A673 (cell line): ENCODE measurements around the gene C10orf90. TPM values are rescaled to one million over a fixed set of nuclear protein-coding genes. Genes with fewer than 3 reads are reported as not detected.

ENCODE experiments used
- BruUV-seq: library from RNA; stranded (reverse); fragments of 400-500 nt; replicated peaks from 2 replicates; lab custom pipeline; 2021; lab: Mats Ljungman, UMichigan
- CTCF ChIA-PET: fragments of 300-600 bp; sonication (Branson Sonifier 250); formaldehyde crosslinking; loops from one replicate; lab custom pipeline; 2022; ENCODE audit warnings: antibody characterized with exemption; lab: Charles Lee
- POLR2A ChIA-PET: fragments of 300-600 bp; sonication (Branson Sonifier 250); formaldehyde crosslinking; loops from one replicate; lab custom pipeline; 2022; ENCODE audit warnings: antibody characterized with exemption; ENCODE audit not compliant: low non-redundant PET; lab: Charles Lee
- DNase-seq: peaks from one replicate; pipeline ENCODE4 v3.0.0-alpha.2; 2015; ENCODE audit warnings: low spot score
- H3K27ac ChIP-seq: fragments of 200-600 bp; sonication (generic); 2 replicates; pipeline ENCODE4 v1.5.1; 2016; ENCODE audit warnings: mixed run types, low read depth, mild to moderate bottlenecking, mixed read lengths, antibody characterized with exemption, low read length; ENCODE audit not compliant: poor library complexity, severe bottlenecking
- H3K27me3 ChIP-seq: fragments of 200-600 bp; sonication (generic); replicated peaks from 2 replicates; pipeline ENCODE4 v1.6.1; 2017; ENCODE audit warnings: mixed run types, low read depth, mild to moderate bottlenecking, mixed read lengths, antibody characterized with exemption, low read length; ENCODE audit not compliant: insufficient read depth, poor library complexity
- H3K36me3 ChIP-seq: fragments of 200-600 bp; sonication (generic); 2 replicates; pipeline ENCODE4 v1.6.1; 2016; ENCODE audit warnings: mixed run types, mild to moderate bottlenecking, mixed read lengths, antibody characterized with exemption, low read length; ENCODE audit not compliant: insufficient read depth, poor library complexity, severe bottlenecking
- H3K4me1 ChIP-seq: fragments of 200-600 bp; sonication (generic); 2 replicates; pipeline ENCODE4 v1.6.1; 2017; ENCODE audit warnings: mixed run types, mild to moderate bottlenecking, mixed read lengths, antibody characterized with exemption, low read length; ENCODE audit not compliant: insufficient read depth, poor library complexity, severe bottlenecking
- H3K4me3 ChIP-seq: fragments of 200-600 bp; sonication (generic); 2 replicates; pipeline ENCODE4 v1.5.1; 2016; ENCODE audit warnings: low read depth, mixed run types, mild to moderate bottlenecking, mixed read lengths, low read length; ENCODE audit not compliant: poor library complexity, severe bottlenecking
- H3K9me3 ChIP-seq: fragments of 200-600 bp; sonication (generic); 2 replicates; pipeline ENCODE4 v1.6.1; 2016; ENCODE audit warnings: mixed run types, low read depth, mild to moderate bottlenecking, mixed read lengths, antibody characterized with exemption, low read length; ENCODE audit not compliant: poor library complexity, severe bottlenecking
- CTCF ChIP-seq: fragments of 300-800, 200-600 bp; sonication (generic); conservative IDR thresholded peaks from 2 replicates; pipeline ENCODE4 v1.5.1; 2017; ENCODE audit warnings: low read depth, mild to moderate bottlenecking, antibody characterized with exemption, low read length, moderate library complexity, mixed read lengths
- EZH2 ChIP-seq: fragments of 200-600 bp; sonication (generic); IDR thresholded peaks from 2 replicates; pipeline ENCODE4 v1.6.1; 2017; ENCODE audit warnings: borderline replicate concordance, low read depth, mild to moderate bottlenecking, mixed read lengths, antibody characterized with exemption, low read length; ENCODE audit not compliant: poor library complexity, severe bottlenecking
- intact Hi-C: fragments of 100-400 bp; cut with micrococcal nuclease; formaldehyde crosslinking; loops from one replicate; pipeline ENCODE4 v1.10.0; 2022; ENCODE audit not compliant: unreplicated experiment
- total RNA-seq: library from RNA; stranded (reverse); gene quantifications from 2 replicates; pipeline ENCODE4 v1.2.3, GENCODE V29; 2021

C10orf90 gene
- total RNA-seq, 1 experiment from 2014 or later = not detected

GRCh38 chr10:126402721-126403695 lies 267.5 kb downstream of the C10orf90 start:
- Histone ChIP-seq H3K4me3 (no peak overlapping the region), H3K9me3 (no peaks in the 10 kb centered on the region), H3K27me3 (peaks cover 9% of the 10 kb centered on the region), H3K36me3 (no peaks in the 10 kb centered on the region), H3K27ac (no peak overlapping the region), H3K4me1 (no peaks in the 10 kb centered on the region)
- CTCF ChIA-PET = no interaction called here
- DNase-seq = no peak
- POLR2A ChIA-PET = no interaction called here
- intact Hi-C loops = no loop called here
- no peak for TF ChIP-seq EZH2
- no peak for TF ChIP-seq CTCF
- no TSS peak for BruUV-seq

GRCh38 chr10:126400641-126401040 lies 269.9 kb downstream of the C10orf90 start:
- Histone ChIP-seq H3K27ac (no peak overlapping the region), H3K9me3 (no peaks in the 10 kb centered on the region), H3K27me3 (peaks cover 9% of the 10 kb centered on the region), H3K4me1 (no peaks in the 10 kb centered on the region), H3K36me3 (no peaks in the 10 kb centered on the region), H3K4me3 (no peak overlapping the region)
- POLR2A ChIA-PET = no interaction called here
- intact Hi-C loops = no loop called here
- TF ChIP-seq CTCF (no peak), EZH2 (no peak)
- no peak for DNase-seq
- CTCF ChIA-PET = no interaction called here
- BruUV-seq = no TSS peak

- Histone ChIP-seq H3K36me3 (no peaks in the 10 kb centered on the region), H3K4me3 (no peak overlapping the region), H3K27me3 (peaks cover 9% of the 10 kb centered on the region), H3K4me1 (no peaks in the 10 kb centered on the region), H3K27ac (no peak overlapping the region), H3K9me3 (no peaks in the 10 kb centered on the region)
- no peak for TF ChIP-seq CTCF
- TF ChIP-seq EZH2 = no peak
- DNase-seq = no peak
- BruUV-seq = no TSS peak
- ChIA-PET CTCF (no interaction called here), POLR2A (no interaction called here)
- intact Hi-C loops = no loop called here
These were observed 271.6 kb downstream of the C10orf90 start for GRCh38 chr10:126398924-126399323.
